Measurements from ENCODE around the gene GALNT7. TPM values are rescaled to one million over a fixed set of nuclear protein-coding genes. Genes with fewer than 3 reads are reported as not detected.

GALNT7 gene
- total and polyA plus RNA-seq, 2 donors (not counting 3 experiments of a cell fraction or from before 2014, with no cell fraction given) = 19.6 to 54.6 TPM

GRCh38 chr4:173199553-173199952, 30.9 kb downstream of the GALNT7 start:
- Histone ChIP-seq H4K20me1 (replicated peaks; ENCODE audit: control insufficient read depth, extremely low read depth, insufficient read depth, low read length) (no peaks in the 10 kb centered on the region), H3K4me2 (ENCODE audit: insufficient read depth, low read length) (no peak overlapping the region), H3K4me3 (replicated peaks in 1 of 3; ENCODE audit: insufficient read depth in 1 of 3, low read depth in 1 of 3, low read length in 3 of 3) (no peak overlapping the region), H3K27me3 (ENCODE audit: control insufficient read depth in 2 of 2, insufficient read depth in 2 of 2, low read length in 2 of 2) (no peaks in the 10 kb centered on the region), H3K9me1 (replicated peaks; ENCODE audit: control insufficient read depth, extremely low read depth, insufficient read depth, low read length) (no peaks in the 10 kb centered on the region), H3K36me3 (ENCODE audit: control insufficient read depth in 2 of 2, extremely low read depth in 1 of 2, insufficient read depth in 2 of 2, low read length in 2 of 2) (no peaks in the 10 kb centered on the region), H3K9me3 (replicated peaks; ENCODE audit: control insufficient read depth, insufficient read depth, low read length) (no peaks in the 10 kb centered on the region), H3K27ac (ENCODE audit: insufficient read depth, low read depth, low read length) (no peak overlapping the region), H3K79me2 (ENCODE audit: control insufficient read depth, insufficient read depth, low read length) (no peaks in the 10 kb centered on the region), H3K4me1 (ENCODE audit: control insufficient read depth, extremely low read depth, insufficient read depth, low read length) (peaks cover 7% of the 10 kb centered on the region), H3K9ac (replicated peaks; ENCODE audit: extremely low read depth, insufficient read depth, low read length) (no peak overlapping the region), H2AFZ (ENCODE audit: low read depth, low read length) (no peak overlapping the region)
- FAIRE-seq = no peak
- ChIA-PET CTCF (no interaction called here), POLR2A (no interaction called here)
- intact Hi-C loops (cut with micrococcal nuclease) = no loop called here
- dilution Hi-C loops (cut with MboI; ENCODE audit: extremely low pct_ligation_motif_present, low sequenced_read_pairs) = no loop called here
- DNase-seq (ENCODE audit: low read depth, low spot score) = no peak
- BruUV-seq (replicated peaks) = no TSS peak
- TF ChIP-seq EZH2 (IDR thresholded peaks at IDR 0.05; ENCODE audit: borderline replicate concordance, low read depth, low read length, severe bottlenecking) (no peak), CTCF (IDR thresholded peaks at IDR 0.05; ENCODE audit: extremely low read depth in 1 of 2, insufficient read depth in 1 of 2, low read depth in 1 of 2, low read length in 2 of 2) (no peak), FOS (IDR thresholded peaks at IDR 0.05; ENCODE audit: borderline replicate concordance, insufficient read depth, low read length) (no peak), GATA2 (IDR thresholded peaks at IDR 0.05; ENCODE audit: insufficient read depth, insufficient read length, low read depth, low read length) (no peak), POLR2AphosphoS5 (IDR thresholded peaks at IDR 0.05; ENCODE audit: insufficient read depth, low read depth, low read length) (no peak), JUN (IDR thresholded peaks at IDR 0.05; ENCODE audit: borderline replicate concordance, insufficient read depth, insufficient read length, low read depth) (no peak), MYC (IDR thresholded peaks at IDR 0.05; ENCODE audit: low read depth, low read length) (no peak), POLR2A (IDR thresholded peaks at IDR 0.05; ENCODE audit: low read depth, low read length) (no peak)
- TF ChIP-seq, protein P1, sequence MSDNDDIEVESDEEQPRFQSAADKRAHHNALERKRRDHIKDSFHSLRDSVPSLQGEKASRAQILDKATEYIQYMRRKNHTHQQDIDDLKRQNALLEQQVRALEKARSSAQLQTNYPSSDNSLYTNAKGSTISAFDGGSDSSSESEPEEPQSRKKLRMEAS (IDR thresholded peaks at IDR 0.05; ENCODE audit: insufficient read depth, insufficient read length) = no peak

Data from endothelial cell of umbilical vein (primary cell).